ENCODE results near the gene TNS1. TPM values are rescaled to one million over a fixed set of nuclear protein-coding genes. Genes with fewer than 3 reads are reported as not detected.

Gene TNS1
- total RNA-seq, 1 experiment from 2014 or later = 1.5 TPM

- CTCF ChIA-PET = no interaction called here
- Histone ChIP-seq H3K27ac (ENCODE audit: low read length) (no peak overlapping the region), H4K20me1 (ENCODE audit: low read length) (no peaks in the 10 kb centered on the region), H3K4me2 (ENCODE audit: low read length) (no peak overlapping the region), H3K27me3 (ENCODE audit: low read length) (peaks cover 91% of the 10 kb centered on the region), H3K79me2 (ENCODE audit: low read length) (no peaks in the 10 kb centered on the region), H3K9me3 (ENCODE audit: low read length) (no peaks in the 10 kb centered on the region), H3K9me2 (replicated peaks; ENCODE audit: low read length) (no peaks in the 10 kb centered on the region), H3K4me1 (ENCODE audit: insufficient read depth, low read length) (no peaks in the 10 kb centered on the region), H3K4me3 (ENCODE audit: low read length) (no peak overlapping the region), H3K9ac (ENCODE audit: low read length) (no peak overlapping the region), H3K36me3 (ENCODE audit: low read depth, low read length) (no peaks in the 10 kb centered on the region), H2AFZ (ENCODE audit: low read length) (no peak overlapping the region), H3F3A (ENCODE audit: low read length, unreplicated experiment) (no peaks in the 10 kb centered on the region)
- intact Hi-C loops (cut with micrococcal nuclease) = no loop called here
- POLR2A ChIA-PET (ENCODE audit: unreplicated experiment) = no interaction called here
- no peak for ATAC-seq
- no TSS peak for BruUV-seq (replicated peaks)
- TF ChIP-seq EZH2 (IDR thresholded peaks at IDR 0.05; ENCODE audit: low read length, unreplicated experiment) (no peak), EZH2phosphoT487 (IDR thresholded peaks at IDR 0.05; ENCODE audit: borderline replicate concordance, low read length) (no peak), CTCF (conservative IDR thresholded peaks at IDR 0.05; ENCODE audit: low read depth, low read length) (no peak)
- no peak for DNase-seq
Measured at GRCh38 chr2:217944366-217944765, 58.4 kb downstream of the TNS1 start.

GRCh38 chr2:217943446-217944321 lies 59.1 kb downstream of the TNS1 start:
- CTCF ChIA-PET = no interaction called here
- POLR2A ChIA-PET (ENCODE audit: unreplicated experiment) = no interaction called here
- intact Hi-C loops (cut with micrococcal nuclease) = no loop called here
- no peak overlapping the region for H3K9ac ChIP-seq (ENCODE audit: low read length)
- DNase-seq = no peak
- no peak; the same call in 1 of the 2 replicates for ATAC-seq
- H4K20me1 ChIP-seq (ENCODE audit: low read length) = no peaks in the 10 kb centered on the region
- no peak overlapping the region for H3K27ac ChIP-seq (ENCODE audit: low read length)
- no peaks in the 10 kb centered on the region for H3K9me2 ChIP-seq (replicated peaks; ENCODE audit: low read length)
- TF ChIP-seq EZH2 (IDR thresholded peaks at IDR 0.05; ENCODE audit: low read length, unreplicated experiment) = no peak
- no peak for TF ChIP-seq EZH2phosphoT487 (IDR thresholded peaks at IDR 0.05; ENCODE audit: borderline replicate concordance, low read length)
- TF ChIP-seq CTCF (conservative IDR thresholded peaks at IDR 0.05; ENCODE audit: low read depth, low read length) = no peak
- H3K36me3 ChIP-seq (ENCODE audit: low read depth, low read length) = no peaks in the 10 kb centered on the region
- H3K4me2 ChIP-seq (ENCODE audit: low read length) = no peak overlapping the region
- no peaks in the 10 kb centered on the region for H3K79me2 ChIP-seq (ENCODE audit: low read length)
- no peaks in the 10 kb centered on the region for H3K9me3 ChIP-seq (ENCODE audit: low read length)
- H3K4me3 ChIP-seq (ENCODE audit: low read length) = no peak overlapping the region
- H3F3A ChIP-seq (ENCODE audit: low read length, unreplicated experiment) = no peaks in the 10 kb centered on the region
- no peaks in the 10 kb centered on the region for H3K4me1 ChIP-seq (ENCODE audit: insufficient read depth, low read length)
- H3K27me3 ChIP-seq (ENCODE audit: low read length) = peaks cover 84% of the 10 kb centered on the region
- no TSS peak for BruUV-seq (replicated peaks)
- H2AFZ ChIP-seq (ENCODE audit: low read length) = no peak overlapping the region

GRCh38 chr2:217942731-217943335 lies 60.0 kb downstream of the TNS1 start:
- no peak overlapping the region for H3K4me2 ChIP-seq (ENCODE audit: low read length)
- no peak overlapping the region for H3K27ac ChIP-seq (ENCODE audit: low read length)
- no peak overlapping the region for H2AFZ ChIP-seq (ENCODE audit: low read length)
- H3K9ac ChIP-seq (ENCODE audit: low read length) = no peak overlapping the region
- no peaks in the 10 kb centered on the region for H3F3A ChIP-seq (ENCODE audit: low read length, unreplicated experiment)
- no peaks in the 10 kb centered on the region for H3K79me2 ChIP-seq (ENCODE audit: low read length)
- intact Hi-C loops (cut with micrococcal nuclease) = no loop called here
- peaks cover 84% of the 10 kb centered on the region for H3K27me3 ChIP-seq (ENCODE audit: low read length)
- no TSS peak for BruUV-seq (replicated peaks)
- H4K20me1 ChIP-seq (ENCODE audit: low read length) = no peaks in the 10 kb centered on the region
- DNase-seq (no peak), ATAC-seq (no peak)
- H3K36me3 ChIP-seq (ENCODE audit: low read depth, low read length) = no peaks in the 10 kb centered on the region
- TF ChIP-seq CTCF (conservative IDR thresholded peaks at IDR 0.05; ENCODE audit: low read depth, low read length) (no peak), EZH2 (IDR thresholded peaks at IDR 0.05; ENCODE audit: low read length, unreplicated experiment) (no peak)
- H3K9me3 ChIP-seq (ENCODE audit: low read length) = no peaks in the 10 kb centered on the region
- ChIA-PET POLR2A (ENCODE audit: unreplicated experiment) (no interaction called here), CTCF (no interaction called here)
- no peaks in the 10 kb centered on the region for H3K4me1 ChIP-seq (ENCODE audit: insufficient read depth, low read length)
- H3K9me2 ChIP-seq (replicated peaks; ENCODE audit: low read length) = no peaks in the 10 kb centered on the region
- no peak overlapping the region for H3K4me3 ChIP-seq (ENCODE audit: low read length)
